Body of pancreas (tissue), 4 donors: ENCODE results near the gene HSD17B8.

Experiments used
- POLR2A ChIP-seq, 3 donors: fragments of 450-650 bp; IDR thresholded peaks; one replicate each; pipeline ENCODE4 v1.6.1; 2016; ENCODE audit warnings: antibody characterized with exemption in 3 of 3, mild to moderate bottlenecking in 2 of 3
- TF ChIP-seq, protein P1 (sequence below), 7 experiments: fragments of 450-650 bp in 4 of 7; fragments of 200-600 bp in 3 of 7; sonication (generic) in 3 of 7; IDR thresholded peaks; one replicate each; pipeline ENCODE4 v1.5.1; 2016 to 2019; ENCODE audit warnings: antibody characterized with exemption in 7 of 7

DNA sequence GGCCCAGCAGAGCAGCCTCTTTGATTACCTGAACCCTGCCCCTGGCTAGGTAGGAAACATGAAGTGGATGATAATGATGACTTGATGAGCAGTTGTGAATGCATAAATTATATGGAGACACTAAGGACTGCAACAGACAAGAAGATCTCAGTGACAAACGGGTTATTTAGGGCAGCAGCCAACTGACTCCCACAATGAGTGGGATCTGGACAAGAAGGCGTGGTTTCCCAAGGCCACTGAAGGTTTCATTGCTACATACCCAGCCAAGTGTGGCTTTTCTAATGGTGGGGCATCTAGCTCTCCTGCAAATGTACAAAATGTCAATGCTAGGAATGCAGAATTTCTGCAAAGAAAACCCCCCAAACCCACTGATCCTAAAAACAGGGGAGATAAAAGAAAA lies 33.3 kb downstream of the HSD17B8 start:
- TF ChIP-seq, protein P1, sequence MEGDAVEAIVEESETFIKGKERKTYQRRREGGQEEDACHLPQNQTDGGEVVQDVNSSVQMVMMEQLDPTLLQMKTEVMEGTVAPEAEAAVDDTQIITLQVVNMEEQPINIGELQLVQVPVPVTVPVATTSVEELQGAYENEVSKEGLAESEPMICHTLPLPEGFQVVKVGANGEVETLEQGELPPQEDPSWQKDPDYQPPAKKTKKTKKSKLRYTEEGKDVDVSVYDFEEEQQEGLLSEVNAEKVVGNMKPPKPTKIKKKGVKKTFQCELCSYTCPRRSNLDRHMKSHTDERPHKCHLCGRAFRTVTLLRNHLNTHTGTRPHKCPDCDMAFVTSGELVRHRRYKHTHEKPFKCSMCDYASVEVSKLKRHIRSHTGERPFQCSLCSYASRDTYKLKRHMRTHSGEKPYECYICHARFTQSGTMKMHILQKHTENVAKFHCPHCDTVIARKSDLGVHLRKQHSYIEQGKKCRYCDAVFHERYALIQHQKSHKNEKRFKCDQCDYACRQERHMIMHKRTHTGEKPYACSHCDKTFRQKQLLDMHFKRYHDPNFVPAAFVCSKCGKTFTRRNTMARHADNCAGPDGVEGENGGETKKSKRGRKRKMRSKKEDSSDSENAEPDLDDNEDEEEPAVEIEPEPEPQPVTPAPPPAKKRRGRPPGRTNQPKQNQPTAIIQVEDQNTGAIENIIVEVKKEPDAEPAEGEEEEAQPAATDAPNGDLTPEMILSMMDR (IDR thresholded peaks at IDR 0.05): no peak
- no peak for TF ChIP-seq POLR2A (IDR thresholded peaks at IDR 0.05)
